Endothelial cell of umbilical vein (primary cell): Measurements from ENCODE around the gene SRSF1. TPM values are rescaled to one million over a fixed set of nuclear protein-coding genes. Genes with fewer than 3 reads are reported as not detected.

Source experiments
- BruUV-seq: library from RNA; stranded (reverse); fragments of 400-500 nt; replicated peaks from 2 replicates; lab custom pipeline; 2021; lab: Mats Ljungman, UMichigan
- CTCF ChIA-PET: fragments of 300-600, 350-600 bp; sonication (Branson Sonifier 250); formaldehyde crosslinking; loops from one replicate; lab custom pipeline; 2021; ENCODE audit warnings: antibody characterized with exemption, inconsistent platforms; lab: Charles Lee
- POLR2A ChIA-PET: fragments of 300-600, 350-600 bp; sonication (Branson Sonifier 250); formaldehyde crosslinking; loops from one replicate; lab custom pipeline; 2021; ENCODE audit warnings: antibody characterized with exemption, inconsistent platforms; lab: Charles Lee
- DNase-seq: peaks from one replicate; pipeline ENCODE4 v3.0.0-alpha.2; 2011; ENCODE audit warnings: low read depth, low spot score
- FAIRE-seq: peaks from 2 replicates; lab custom pipeline; 2011; peaks lifted over from hg19 to GRCh38; lab: Jason Lieb, UNC
- H2AFZ ChIP-seq: 2 replicates; pipeline ENCODE4 v1.6.0; 2012; ENCODE audit warnings: low read depth, low read length, control low read depth, inconsistent platforms
- H3K27ac ChIP-seq: 2 replicates; pipeline ENCODE4 v1.5.1; 2011; ENCODE audit warnings: low read depth, mild to moderate bottlenecking, control low read depth, low read length, moderate library complexity; ENCODE audit not compliant: insufficient read depth
- H3K27me3 ChIP-seq, 2 experiments: 2 replicates each; pipeline versions ENCODE4 v1.6.0 to v1.6.1; 2011; ENCODE audit warnings: low read length in 2 of 2, mixed read lengths in 1 of 2; ENCODE audit not compliant: control insufficient read depth in 2 of 2, insufficient read depth in 2 of 2
- H3K36me3 ChIP-seq, 2 experiments: 2 replicates in 1 of 2; 3 replicates in 1 of 2; pipeline ENCODE4 v1.5.1; 2011; ENCODE audit warnings: low read length in 2 of 2, mild to moderate bottlenecking in 1 of 2, moderate library complexity in 1 of 2; ENCODE audit not compliant: control insufficient read depth in 2 of 2, insufficient read depth in 2 of 2; ENCODE audit errors: extremely low read depth in 1 of 2
- H3K4me1 ChIP-seq: 3 replicates; pipeline ENCODE4 v1.5.1; 2011; ENCODE audit warnings: mild to moderate bottlenecking, low read length; ENCODE audit not compliant: control insufficient read depth, insufficient read depth; ENCODE audit errors: extremely low read depth
- H3K4me2 ChIP-seq: 2 replicates; pipeline ENCODE4 v1.6.1; 2011; ENCODE audit warnings: low read length, control low read depth, mixed read lengths; ENCODE audit not compliant: insufficient read depth
- H3K4me3 ChIP-seq, 3 experiments: fragments of 200-600 bp in 1 of 3; sonication (generic), shearing (Covaris generic) in 1 of 3; replicated peaks in 1 of 3; 2 replicates each; pipeline ENCODE4 v1.5.1; 2011 to 2016; ENCODE audit warnings: control low read depth in 3 of 3, low read length in 3 of 3, mild to moderate bottlenecking in 2 of 3, inconsistent platforms in 1 of 3, low read depth in 1 of 3, moderate library complexity in 1 of 3; ENCODE audit not compliant: insufficient read depth in 1 of 3
- H3K79me2 ChIP-seq: 2 replicates; pipeline ENCODE4 v1.6.0; 2012; ENCODE audit warnings: low read length, inconsistent platforms; ENCODE audit not compliant: control insufficient read depth, insufficient read depth
- H3K9ac ChIP-seq: replicated peaks from 2 replicates; pipeline ENCODE3; 2011; ENCODE audit warnings: low read length, control low read depth; ENCODE audit not compliant: insufficient read depth; ENCODE audit errors: extremely low read depth
- H3K9me1 ChIP-seq: replicated peaks from 3 replicates; pipeline ENCODE4 v1.6.0; 2011; ENCODE audit warnings: mild to moderate bottlenecking, low read length; ENCODE audit not compliant: control insufficient read depth, insufficient read depth; ENCODE audit errors: extremely low read depth
- H3K9me3 ChIP-seq: replicated peaks from 2 replicates; pipeline ENCODE4 v1.5.1; 2012; ENCODE audit warnings: low read length, inconsistent platforms; ENCODE audit not compliant: control insufficient read depth, insufficient read depth
- H4K20me1 ChIP-seq: replicated peaks from 2 replicates; pipeline ENCODE3; 2011; ENCODE audit warnings: mild to moderate bottlenecking, low read length; ENCODE audit not compliant: control insufficient read depth, insufficient read depth; ENCODE audit errors: extremely low read depth
- EZH2 ChIP-seq: IDR thresholded peaks from 2 replicates; pipeline ENCODE4 v1.6.1; 2012; ENCODE audit warnings: borderline replicate concordance, low read depth, mild to moderate bottlenecking, moderate library complexity, low read length, inconsistent platforms; ENCODE audit not compliant: severe bottlenecking
- FOS ChIP-seq: IDR thresholded peaks from 2 replicates; pipeline ENCODE4 v1.6.1; 2011; ENCODE audit warnings: mild to moderate bottlenecking, low read length, moderate library complexity, borderline replicate concordance; ENCODE audit not compliant: insufficient read depth
- GATA2 ChIP-seq: IDR thresholded peaks from 2 replicates; pipeline ENCODE4 v1.7.0; 2011; ENCODE audit warnings: low read depth, mild to moderate bottlenecking, moderate library complexity, mixed read lengths, low read length; ENCODE audit not compliant: insufficient read length, insufficient read depth
- JUN ChIP-seq: IDR thresholded peaks from 2 replicates; pipeline ENCODE4 v1.6.1; 2011; ENCODE audit warnings: borderline replicate concordance, low read depth; ENCODE audit not compliant: insufficient read length, insufficient read depth
- MYC ChIP-seq: IDR thresholded peaks from one replicate; pipeline ENCODE4 v1.6.1; 2011; ENCODE audit warnings: mild to moderate bottlenecking, low read depth, low read length
- POLR2A ChIP-seq: IDR thresholded peaks from 2 replicates; pipeline ENCODE4 v1.6.1; 2012; ENCODE audit warnings: low read depth, mild to moderate bottlenecking, control low read depth, low read length
- POLR2AphosphoS5 ChIP-seq: IDR thresholded peaks from 2 replicates; pipeline ENCODE4 v1.6.1; 2012; ENCODE audit warnings: low read depth, mild to moderate bottlenecking, control low read depth, low read length, moderate library complexity; ENCODE audit not compliant: insufficient read depth
- dilution Hi-C: fragments of 300-500 bp; cut with MboI; formaldehyde crosslinking; loops from one replicate; pipeline ENCODE4 v1.15.0; 2019; ENCODE audit warnings: low sequenced_read_pairs; ENCODE audit not compliant: extremely low pct_ligation_motif_present
- intact Hi-C: fragments of 100-400 bp; cut with micrococcal nuclease; formaldehyde crosslinking; loops from one replicate; pipeline ENCODE4 v1.10.0; 2022
- polyA plus RNA-seq, 4 experiments: library from polyadenylated mRNA; depleted of rRNA in 3 of 4; stranded (reverse) in 3 of 4; unstranded in 1 of 4; fragments of >200 nt; gene quantifications; 2 replicates each; pipeline versions ENCODE4 v1.2.1 to v1.2.3, GENCODE V29; 2011 to 2012; ENCODE audit warnings: missing spikeins in 1 of 4
- total RNA-seq: library from RNA; stranded (reverse); gene quantifications from 2 replicates; pipeline ENCODE4 v1.2.3, GENCODE V29; 2021
- TF ChIP-seq, protein P1 (sequence below): IDR thresholded peaks from 2 replicates; pipeline ENCODE4 v1.6.1; 2011; ENCODE audit not compliant: insufficient read depth, insufficient read length
- TF ChIP-seq, protein P2 (sequence below), 2 donors: IDR thresholded peaks; 1 replicate in 1 of 2; 2 replicates in 1 of 2; pipeline ENCODE4 v1.5.1; 2011; ENCODE audit warnings: low read length in 2 of 2, mild to moderate bottlenecking in 2 of 2, moderate library complexity in 2 of 2, control low read depth in 1 of 2, inconsistent platforms in 1 of 2, low read depth in 1 of 2; ENCODE audit not compliant: insufficient read depth in 1 of 2; ENCODE audit errors: extremely low read depth in 1 of 2

The SRSF1 gene
- total and polyA plus RNA-seq, 2 donors (not counting 3 experiments of a cell fraction or from before 2014, with no cell fraction given): 133 to 316 TPM

DNA sequence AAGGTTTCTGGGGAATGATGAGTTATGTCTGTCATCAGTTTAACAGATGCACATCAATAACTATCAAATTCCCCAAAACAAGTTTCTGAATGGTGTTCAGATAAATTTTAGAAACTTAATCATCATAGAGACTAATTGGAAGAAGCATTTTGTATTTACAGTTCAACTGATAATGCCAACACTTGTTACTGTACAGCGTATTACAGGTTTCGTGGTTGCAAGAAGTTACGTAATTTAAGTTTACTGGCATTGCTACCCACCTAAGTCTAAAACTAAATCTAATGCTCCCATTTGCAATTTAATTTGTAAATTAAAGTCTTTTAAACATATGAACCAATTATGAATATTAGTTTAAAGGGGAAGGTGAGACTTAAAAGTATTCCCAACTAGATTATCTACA is 3.0 kb downstream of the SRSF1 start:
- Histone ChIP-seq H3K79me2 (peaks cover 56% of the 10 kb centered on the region), H3K9ac (no peak overlapping the region), H4K20me1 (peaks cover 6% of the 10 kb centered on the region), H3K4me2 (peak overlapping the region; percentile 85), H3K9me3 (no peaks in the 10 kb centered on the region), H3K4me1 (peaks cover 42% of the 10 kb centered on the region), H3K27me3 (no peaks in the 10 kb centered on the region), H3K4me3 (peak overlapping the region in 1 of 3 experiments; percentile 95), H3K36me3 (peaks cover 13 to 34% of the 10 kb centered on the region in 2 experiments), H3K27ac (no peak overlapping the region), H3K9me1 (no peaks in the 10 kb centered on the region), H2AFZ (no peak overlapping the region)
- dilution Hi-C loops: no loop called here
- no peak for FAIRE-seq
- BruUV-seq: no TSS peak
- TF ChIP-seq JUN (no peak), EZH2 (no peak), MYC (no peak), FOS (no peak), POLR2AphosphoS5 (no peak), GATA2 (no peak), POLR2A (no peak)
- TF ChIP-seq, protein P1, sequence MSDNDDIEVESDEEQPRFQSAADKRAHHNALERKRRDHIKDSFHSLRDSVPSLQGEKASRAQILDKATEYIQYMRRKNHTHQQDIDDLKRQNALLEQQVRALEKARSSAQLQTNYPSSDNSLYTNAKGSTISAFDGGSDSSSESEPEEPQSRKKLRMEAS: no peak
- TF ChIP-seq, protein P2, sequence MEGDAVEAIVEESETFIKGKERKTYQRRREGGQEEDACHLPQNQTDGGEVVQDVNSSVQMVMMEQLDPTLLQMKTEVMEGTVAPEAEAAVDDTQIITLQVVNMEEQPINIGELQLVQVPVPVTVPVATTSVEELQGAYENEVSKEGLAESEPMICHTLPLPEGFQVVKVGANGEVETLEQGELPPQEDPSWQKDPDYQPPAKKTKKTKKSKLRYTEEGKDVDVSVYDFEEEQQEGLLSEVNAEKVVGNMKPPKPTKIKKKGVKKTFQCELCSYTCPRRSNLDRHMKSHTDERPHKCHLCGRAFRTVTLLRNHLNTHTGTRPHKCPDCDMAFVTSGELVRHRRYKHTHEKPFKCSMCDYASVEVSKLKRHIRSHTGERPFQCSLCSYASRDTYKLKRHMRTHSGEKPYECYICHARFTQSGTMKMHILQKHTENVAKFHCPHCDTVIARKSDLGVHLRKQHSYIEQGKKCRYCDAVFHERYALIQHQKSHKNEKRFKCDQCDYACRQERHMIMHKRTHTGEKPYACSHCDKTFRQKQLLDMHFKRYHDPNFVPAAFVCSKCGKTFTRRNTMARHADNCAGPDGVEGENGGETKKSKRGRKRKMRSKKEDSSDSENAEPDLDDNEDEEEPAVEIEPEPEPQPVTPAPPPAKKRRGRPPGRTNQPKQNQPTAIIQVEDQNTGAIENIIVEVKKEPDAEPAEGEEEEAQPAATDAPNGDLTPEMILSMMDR (IDR thresholded peaks at IDR 0.05; ENCODE audit: extremely low read depth in 1 of 2, insufficient read depth in 1 of 2, low read depth in 1 of 2, low read length in 2 of 2): no peak
- POLR2A ChIA-PET: no interaction called here
- no peak for DNase-seq
- CTCF ChIA-PET: interaction anchor here (1.1 kb wide), 1 partner anchor 146 kb away, joined by 4 read pairs; no protein-coding TSS in a partner anchor
- intact Hi-C loops: no loop called here
